Measurements from ENCODE around the gene RPS6KB1.

- no peak for TF ChIP-seq CTCF (IDR thresholded peaks at IDR 0.05; ENCODE audit: poor library complexity, severe bottlenecking)
- no peak for TF ChIP-seq SMC3 (conservative IDR thresholded peaks at IDR 0.05; ENCODE audit: poor library complexity)
Measured at GRCh38 chr17:59893676-59894100, 767 bp downstream of the RPS6KB1 start.

Measured in neural cell (in vitro differentiated cells).